ENCODE results near the gene IQSEC3.
"Not testable (repeated sequence)": the region's sequence is repeated elsewhere in the genome, so short reads cannot be mapped to it uniquely, and the experiment has no call there.

DNA sequence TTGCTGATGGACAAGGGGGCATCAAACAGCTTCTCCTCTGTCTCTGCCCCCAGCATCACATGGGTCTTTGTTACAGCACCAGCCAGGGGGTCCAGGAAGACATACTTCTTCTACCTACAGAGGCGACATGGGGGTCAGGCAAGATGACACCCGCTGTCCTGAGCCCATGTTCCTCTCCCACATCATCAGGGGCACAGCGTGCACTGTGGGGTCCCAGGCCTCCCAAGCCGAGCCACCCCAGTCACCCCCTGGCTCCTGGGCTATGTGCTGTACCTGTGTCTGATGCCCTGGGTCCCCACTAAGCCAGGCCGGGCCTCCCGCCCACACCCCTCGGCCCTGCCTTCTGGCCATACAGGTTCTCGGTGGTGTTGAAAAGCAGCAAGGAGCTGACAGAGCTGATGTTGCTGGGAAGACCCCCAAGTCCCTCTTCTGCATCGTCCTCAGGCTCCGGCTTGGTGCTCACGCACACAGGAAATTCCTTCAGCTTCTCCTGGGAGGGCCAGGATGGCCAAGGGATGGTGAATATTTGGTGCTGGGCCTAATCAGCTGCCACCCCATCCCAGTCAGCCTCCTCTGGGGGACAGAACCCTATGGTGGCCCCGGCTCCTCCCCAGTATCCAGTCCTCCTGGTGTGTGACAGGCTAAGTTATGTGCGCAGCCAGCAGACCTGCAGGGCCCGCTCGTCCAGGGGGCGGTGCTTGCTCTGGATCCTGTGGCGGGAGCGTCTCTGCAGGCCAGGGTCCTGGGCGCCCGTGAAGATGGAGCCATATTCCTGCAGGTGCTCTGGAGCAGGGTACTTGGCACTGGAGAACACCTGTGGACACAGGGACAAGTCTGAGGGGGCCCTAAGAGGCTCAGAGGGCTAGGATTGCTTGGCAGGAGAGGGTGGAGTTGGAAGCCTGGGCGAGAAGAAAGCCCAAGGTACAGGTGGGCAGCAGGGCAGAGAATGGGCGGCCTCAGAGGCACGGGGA is 48.9 kb upstream of the IQSEC3 start:
- not testable (repeated sequence) for TF ChIP-seq CTCF (IDR thresholded peaks at IDR 0.05); POLR2AphosphoS5 (IDR thresholded peaks at IDR 0.05; ENCODE audit: low read depth, low read length); SIN3A (IDR thresholded peaks at IDR 0.05; ENCODE audit: borderline replicate concordance, insufficient read depth, low read depth, low read length); TCF7L2 (IDR thresholded peaks at IDR 0.05; ENCODE audit: low read depth, low read length)
- TF ChIP-seq, protein P1, sequence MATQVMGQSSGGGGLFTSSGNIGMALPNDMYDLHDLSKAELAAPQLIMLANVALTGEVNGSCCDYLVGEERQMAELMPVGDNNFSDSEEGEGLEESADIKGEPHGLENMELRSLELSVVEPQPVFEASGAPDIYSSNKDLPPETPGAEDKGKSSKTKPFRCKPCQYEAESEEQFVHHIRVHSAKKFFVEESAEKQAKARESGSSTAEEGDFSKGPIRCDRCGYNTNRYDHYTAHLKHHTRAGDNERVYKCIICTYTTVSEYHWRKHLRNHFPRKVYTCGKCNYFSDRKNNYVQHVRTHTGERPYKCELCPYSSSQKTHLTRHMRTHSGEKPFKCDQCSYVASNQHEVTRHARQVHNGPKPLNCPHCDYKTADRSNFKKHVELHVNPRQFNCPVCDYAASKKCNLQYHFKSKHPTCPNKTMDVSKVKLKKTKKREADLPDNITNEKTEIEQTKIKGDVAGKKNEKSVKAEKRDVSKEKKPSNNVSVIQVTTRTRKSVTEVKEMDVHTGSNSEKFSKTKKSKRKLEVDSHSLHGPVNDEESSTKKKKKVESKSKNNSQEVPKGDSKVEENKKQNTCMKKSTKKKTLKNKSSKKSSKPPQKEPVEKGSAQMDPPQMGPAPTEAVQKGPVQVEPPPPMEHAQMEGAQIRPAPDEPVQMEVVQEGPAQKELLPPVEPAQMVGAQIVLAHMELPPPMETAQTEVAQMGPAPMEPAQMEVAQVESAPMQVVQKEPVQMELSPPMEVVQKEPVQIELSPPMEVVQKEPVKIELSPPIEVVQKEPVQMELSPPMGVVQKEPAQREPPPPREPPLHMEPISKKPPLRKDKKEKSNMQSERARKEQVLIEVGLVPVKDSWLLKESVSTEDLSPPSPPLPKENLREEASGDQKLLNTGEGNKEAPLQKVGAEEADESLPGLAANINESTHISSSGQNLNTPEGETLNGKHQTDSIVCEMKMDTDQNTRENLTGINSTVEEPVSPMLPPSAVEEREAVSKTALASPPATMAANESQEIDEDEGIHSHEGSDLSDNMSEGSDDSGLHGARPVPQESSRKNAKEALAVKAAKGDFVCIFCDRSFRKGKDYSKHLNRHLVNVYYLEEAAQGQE (IDR thresholded peaks at IDR 0.05; ENCODE audit: insufficient read depth in 1 of 2, low read depth in 2 of 2, low read length in 1 of 2), result not testable (repeated sequence)
